ENCODE results near the gene CNIH1.

DNA sequence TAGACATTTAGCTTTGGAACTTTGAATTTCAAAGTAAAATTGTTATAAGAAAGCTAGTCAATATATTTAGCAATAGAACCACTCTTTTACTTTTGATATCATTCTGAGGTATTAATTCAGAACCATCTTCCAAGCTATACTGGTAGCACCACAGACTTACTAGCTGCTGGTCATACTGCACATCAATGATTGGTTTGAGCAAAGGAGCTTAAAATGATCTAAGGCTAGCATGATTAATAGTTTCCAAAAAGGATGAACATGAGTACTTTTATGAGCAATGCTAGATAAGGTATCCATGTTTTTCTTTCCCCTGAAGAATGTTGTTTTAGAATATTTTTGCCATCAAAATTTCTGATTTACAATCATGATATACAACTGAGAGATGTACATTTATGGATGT is 17.2 kb downstream of the CNIH1 start:
- TF ChIP-seq POLR2AphosphoS5 (IDR thresholded peaks at IDR 0.05; ENCODE audit: borderline replicate concordance, low read depth, low read length): no peak
- no peak for TF ChIP-seq EZH2 (IDR thresholded peaks at IDR 0.05)
